GM23338 (cell line): ENCODE results near the gene H2AZ2. TPM values are rescaled to one million over a fixed set of nuclear protein-coding genes. Genes with fewer than 3 reads are reported as not detected.

Experiments used
- ATAC-seq: fragments of 200-7000 bp; cut with Tn5 transposase; 3 replicates; pipeline ENCODE4 v1.9.1; 2020
- DNase-seq: peaks from one replicate; pipeline ENCODE4 v3.0.0-alpha.2; 2015; ENCODE audit warnings: low spot score
- H2AFZ ChIP-seq: fragments of 200-600 bp; sonication (generic); 2 replicates; pipeline ENCODE4 v1.8.0; 2016; ENCODE audit warnings: antibody characterized with exemption, mild to moderate bottlenecking, moderate library complexity
- H3F3A ChIP-seq: fragments of 200-600 bp; sonication (generic); replicated peaks from 2 replicates; pipeline ENCODE4 v1.8.0; 2017; ENCODE audit warnings: antibody characterized with exemption, mixed run types, low read depth
- H3K27ac ChIP-seq: fragments of 200-600 bp; sonication (generic); 2 replicates; pipeline ENCODE4 v1.6.1; 2016; ENCODE audit warnings: low read depth
- H3K27me3 ChIP-seq: fragments of 200-600 bp; sonication (generic); 2 replicates; pipeline ENCODE4 v1.8.0; 2016; ENCODE audit warnings: mild to moderate bottlenecking, mixed run types, moderate library complexity; ENCODE audit not compliant: insufficient read depth
- H3K36me3 ChIP-seq: fragments of 200-600 bp; sonication (generic); 2 replicates; pipeline ENCODE4 v1.8.0; 2016; ENCODE audit warnings: mild to moderate bottlenecking; ENCODE audit not compliant: insufficient read depth
- H3K4me1 ChIP-seq: fragments of 200-600 bp; sonication (generic); 2 replicates; pipeline ENCODE4 v1.8.0; 2016; ENCODE audit warnings: mild to moderate bottlenecking, moderate library complexity; ENCODE audit not compliant: insufficient read depth
- H3K4me2 ChIP-seq: fragments of 200-600 bp; sonication (generic); 2 replicates; pipeline ENCODE4 v1.7.1; 2017; ENCODE audit warnings: mixed run types
- H3K4me3 ChIP-seq: fragments of 200-600 bp; sonication (generic); 2 replicates; pipeline ENCODE4 v1.6.1; 2016; ENCODE audit warnings: mixed run types
- H3K79me2 ChIP-seq: fragments of 200-600 bp; sonication (generic); replicated peaks from 2 replicates; pipeline ENCODE4 v1.8.0; 2017; ENCODE audit warnings: mild to moderate bottlenecking; ENCODE audit not compliant: insufficient read depth
- H3K9me2 ChIP-seq: fragments of 200-600 bp; sonication (generic); 2 replicates; pipeline ENCODE4 v1.8.0; 2017; ENCODE audit not compliant: insufficient read depth
- H4K20me1 ChIP-seq: fragments of 200-600 bp; sonication (generic); replicated peaks from 2 replicates; pipeline ENCODE4 v1.8.0; 2017; ENCODE audit warnings: mild to moderate bottlenecking; ENCODE audit not compliant: insufficient read depth
- H3K27ac Mint-ChIP-seq: 2 replicates; pipeline ENCODE4 v1.8.0; 2020; ENCODE audit warnings: inconsistent platforms, mild to moderate bottlenecking, moderate library complexity, mixed read lengths
- H3K27me3 Mint-ChIP-seq: 3 replicates; pipeline ENCODE4 v1.8.0; 2022; ENCODE audit warnings: low read depth, mild to moderate bottlenecking, moderate library complexity, mixed read lengths, inconsistent platforms; ENCODE audit not compliant: insufficient read depth, poor library complexity
- H3K36me3 Mint-ChIP-seq: 3 replicates; pipeline ENCODE4 v1.8.0; 2021; ENCODE audit warnings: low read depth, mild to moderate bottlenecking, inconsistent platforms, moderate library complexity, mixed read lengths
- H3K4me1 Mint-ChIP-seq: 3 replicates; pipeline ENCODE4 v1.8.0; 2020; ENCODE audit warnings: mild to moderate bottlenecking, inconsistent platforms, mixed read lengths
- H3K4me3 Mint-ChIP-seq: 3 replicates; pipeline ENCODE4 v1.8.0; 2021; ENCODE audit warnings: moderate library complexity, mild to moderate bottlenecking, inconsistent platforms, mixed read lengths
- H3K9me3 Mint-ChIP-seq: 3 replicates; pipeline ENCODE4 v1.8.0; 2020; ENCODE audit warnings: moderate library complexity, mild to moderate bottlenecking, inconsistent platforms, mixed read lengths
- CREB1 ChIP-seq: fragments of 250-450 bp; sonication (Bioruptor Pico); IDR thresholded peaks from 2 replicates; pipeline ENCODE4 v1.5.0; 2020; ENCODE audit warnings: low read depth, mild to moderate bottlenecking, moderate library complexity
- CTCF ChIP-seq, 2 experiments: fragments of 200-600 bp in 1 of 2; sonication (generic) in 1 of 2; conservative IDR thresholded peaks; 2 replicates each; pipeline versions ENCODE4 v1.5.1 to v1.6.1; 2016 to 2017; ENCODE audit warnings: antibody characterized with exemption in 2 of 2, low read depth in 2 of 2, mild to moderate bottlenecking in 2 of 2, moderate library complexity in 1 of 2
- ETS1 ChIP-seq: IDR thresholded peaks from 2 replicates; pipeline ENCODE4 v1.6.1; 2016; ENCODE audit warnings: antibody characterized with exemption
- EZH2 ChIP-seq: fragments of 200-600 bp; sonication (generic); IDR thresholded peaks from one replicate; pipeline ENCODE4 v1.8.0; 2017; ENCODE audit warnings: antibody characterized with exemption, mild to moderate bottlenecking, low read depth; ENCODE audit not compliant: unreplicated experiment
- EZH2phosphoT487 ChIP-seq: fragments of 200-600 bp; sonication (generic); IDR thresholded peaks from one replicate; pipeline ENCODE4 v1.8.1; 2018; ENCODE audit warnings: antibody characterized with exemption; ENCODE audit not compliant: unreplicated experiment
- JUNB ChIP-seq: IDR thresholded peaks from one replicate; pipeline ENCODE4 v1.6.1; 2016; ENCODE audit warnings: antibody characterized with exemption; ENCODE audit not compliant: unreplicated experiment
- NANOG ChIP-seq: IDR thresholded peaks from 2 replicates; pipeline ENCODE4 v1.6.1; 2016; ENCODE audit warnings: antibody characterized with exemption, borderline replicate concordance
- POLR2AphosphoS5 ChIP-seq: IDR thresholded peaks from 2 replicates; pipeline ENCODE4 v1.6.1; 2016; ENCODE audit warnings: antibody characterized with exemption, low read depth
- REST ChIP-seq: IDR thresholded peaks from one replicate; pipeline ENCODE4 v1.6.1; 2018; ENCODE audit warnings: antibody characterized with exemption; ENCODE audit not compliant: unreplicated experiment
- STAT1 ChIP-seq: IDR thresholded peaks from one replicate; pipeline ENCODE4 v1.6.1; 2016; ENCODE audit warnings: antibody characterized with exemption; ENCODE audit not compliant: unreplicated experiment
- ZNF114 ChIP-seq: fragments of 250-450 bp; sonication (Bioruptor Pico); IDR thresholded peaks from 2 replicates; pipeline ENCODE4 v1.5.0; 2020; ENCODE audit warnings: mild to moderate bottlenecking, moderate library complexity
- ZNF331 ChIP-seq: fragments of 250-450 bp; sonication (Bioruptor Pico); IDR thresholded peaks from 2 replicates; pipeline ENCODE4 v1.5.0; 2020; ENCODE audit warnings: low read depth, mild to moderate bottlenecking, moderate library complexity
- ZNF462 ChIP-seq: fragments of 250-450 bp; sonication (Bioruptor Pico); IDR thresholded peaks from 2 replicates; pipeline ENCODE4 v1.5.0; 2020; ENCODE audit warnings: mild to moderate bottlenecking, moderate library complexity
- polyA plus RNA-seq: library from polyadenylated mRNA; unstranded; fragments of >200 nt; fragmentation: Nextera tagmentation; extraction: Ambion mirVana; gene quantifications from 2 replicates; pipeline ENCODE4 v1.2.1, GENCODE V29; 2016
- total RNA-seq: library from RNA; depleted of rRNA; stranded (reverse); fragments of >200 nt; shearing (Covaris generic); gene quantifications from 2 replicates; pipeline ENCODE4 v1.2.3, GENCODE V29; 2014

Gene H2AZ2
- total and polyA plus RNA-seq, 2 experiments from 2014 or later, result 215 to 390 TPM

GRCh38 chr7:44849259-44849884 is 1.5 kb upstream of the H2AZ2 start:
- Histone ChIP-seq H3K4me3 (peak overlapping the region; percentile 66), H3K4me1 (peaks cover 10% of the 10 kb centered on the region; the same call in 1 of the 2 replicates), H4K20me1 (peaks cover 17% of the 10 kb centered on the region), H2AFZ (no peak overlapping the region), H3K4me2 (peak overlapping the region; percentile 83), H3K27me3 (no peaks in the 10 kb centered on the region), H3K9me2 (no peaks in the 10 kb centered on the region), H3K27ac (peak overlapping the region; percentile 97), H3K79me2 (peaks cover 38% of the 10 kb centered on the region), H3F3A (peaks cover 11% of the 10 kb centered on the region), H3K36me3 (no peaks in the 10 kb centered on the region)
- ATAC-seq (no peak), DNase-seq (no peak)
- Mint-ChIP-seq H3K4me3 (peak overlapping the region; percentile 95), H3K9me3 (no peaks in the 10 kb centered on the region; the same call in 1 of the 3 replicates), H3K36me3 (no peaks in the 10 kb centered on the region; the same call in 2 of the 3 replicates), H3K4me1 (peaks cover 13% of the 10 kb centered on the region), H3K27me3 (peaks cover 6% of the 10 kb centered on the region), H3K27ac (peak overlapping the region; percentile 100)
- TF ChIP-seq ZNF114, result no peak
- no peak for TF ChIP-seq ZNF331
- TF ChIP-seq STAT1, result no peak
- no peak for TF ChIP-seq ZNF462
- TF ChIP-seq NANOG, result no peak
- TF ChIP-seq JUNB, result no peak
- TF ChIP-seq ETS1, result no peak
- TF ChIP-seq POLR2AphosphoS5, result no peak
- no peak for TF ChIP-seq CTCF (conservative IDR thresholded peaks at IDR 0.05; ENCODE audit: low read depth in 2 of 2)
- TF ChIP-seq EZH2, result no peak
- TF ChIP-seq CREB1 (CRISPR knock-in tag), result no peak
- TF ChIP-seq REST, result no peak
- TF ChIP-seq EZH2phosphoT487, result no peak
